ENCODE data around the gene DNAJC15. TPM values are rescaled to one million over a fixed set of nuclear protein-coding genes. Genes with fewer than 3 reads are reported as not detected.

The DNAJC15 gene
- total and polyA plus RNA-seq, 2 of the 8 experiments (the other 6 are each of a cell fraction or from before 2014, with no cell fraction given) = 5.8 to 20.8 TPM

GRCh38 chr13:43110036-43110435 is 86.7 kb downstream of the DNAJC15 start:
- no peak overlapping the region for H2BK15ac ChIP-seq (ENCODE audit: low read length)
- no peak overlapping the region for H3K4me3 ChIP-seq (ENCODE audit: extremely low read depth in 1 of 4, insufficient read depth in 2 of 4, low read depth in 3 of 4, low read length in 4 of 4)
- DNase-seq (ENCODE audit: low read depth in 1 of 2, low spot score in 2 of 2) = no peak
- H3K9me3 ChIP-seq (ENCODE audit: insufficient read depth in 2 of 2, low read depth in 1 of 2, low read length in 1 of 2) = no peaks in the 10 kb centered on the region
- 88% methylated on average over 5 of the region's 5 CpGs; no CpG with 5 or more reads in 1 of the 2 experiments for WGBS, 2 experiments (ENCODE audit: extremely low coverage in 1 of 2, insufficient coverage in 1 of 2, insufficient read length in 1 of 2, insufficient replicate concordance in 2 of 2, low coverage in 1 of 2, low lambda C conversion rate in 2 of 2, missing lambda C conversion rate in 1 of 2)
- no peaks in the 10 kb centered on the region for H3K36me3 ChIP-seq (ENCODE audit: control insufficient read depth in 2 of 4, insufficient read depth in 4 of 4, low read length in 3 of 4)
- no peaks in the 10 kb centered on the region for H3K79me1 ChIP-seq (ENCODE audit: low read depth, low read length)
- H3K79me2 ChIP-seq (ENCODE audit: control insufficient read depth in 1 of 2, insufficient read depth in 2 of 2, low read length in 2 of 2) = no peaks in the 10 kb centered on the region
- H3K23me2 ChIP-seq (ENCODE audit: low read depth, low read length) = no peaks in the 10 kb centered on the region
- TF ChIP-seq SP1 (IDR thresholded peaks at IDR 0.05; ENCODE audit: low read depth, low read length) = no peak
- TF ChIP-seq USF2 (IDR thresholded peaks at IDR 0.05; ENCODE audit: low read length) = no peak
- TF ChIP-seq GTF2F1 (IDR thresholded peaks at IDR 0.05; ENCODE audit: borderline replicate concordance, low read depth, low read length) = no peak
- no peak for TF ChIP-seq JUND (IDR thresholded peaks at IDR 0.05; ENCODE audit: low read length)
- TF ChIP-seq RNF2 (IDR thresholded peaks at IDR 0.05; ENCODE audit: borderline replicate concordance, low read depth, low read length, missing control alignments, poor library complexity, severe bottlenecking) = no peak
- TF ChIP-seq SRF (IDR thresholded peaks at IDR 0.05; ENCODE audit: low read depth, low read length) = no peak
- TF ChIP-seq KDM1A (IDR thresholded peaks at IDR 0.05; ENCODE audit: borderline replicate concordance, low read length) = no peak
- TF ChIP-seq RXRA (IDR thresholded peaks at IDR 0.05; ENCODE audit: insufficient read depth, low read depth, low read length) = no peak
- TF ChIP-seq ASH2L (IDR thresholded peaks at IDR 0.05; ENCODE audit: low read length) = no peak
- TF ChIP-seq BACH1 (IDR thresholded peaks at IDR 0.05; ENCODE audit: low read length) = no peak
- no peak for TF ChIP-seq TBP (IDR thresholded peaks at IDR 0.05; ENCODE audit: low read depth, low read length)
- TF ChIP-seq HDAC6 (IDR thresholded peaks at IDR 0.05; ENCODE audit: low read depth, low read length) = no peak
- no peak overlapping the region for H2AFZ ChIP-seq (ENCODE audit: low read length)
- H3K14ac ChIP-seq (ENCODE audit: insufficient read length) = no peak overlapping the region
- H2BK5ac ChIP-seq (ENCODE audit: low read depth, low read length) = no peak overlapping the region
- H3K4me1 ChIP-seq (replicated peaks in 1 of 4; ENCODE audit: control insufficient read depth in 3 of 4, insufficient read depth in 4 of 4, low read length in 3 of 4) = no peaks in the 10 kb centered on the region
- H3K23ac ChIP-seq (ENCODE audit: insufficient read length) = no peak overlapping the region
- no peak overlapping the region for H4K91ac ChIP-seq (replicated peaks; ENCODE audit: insufficient read length, low read length)
- H4K5ac ChIP-seq (ENCODE audit: insufficient read length, low read depth, low read length) = no peak overlapping the region
- CTCF ChIA-PET (ENCODE audit: partially characterized antibody) = interaction anchor here (1.1 kb wide), 1 partner anchor 141 kb away, joined by 7 read pairs; no protein-coding TSS in a partner anchor
- no peaks in the 10 kb centered on the region for H3K27me3 ChIP-seq (replicated peaks in 1 of 4; ENCODE audit: control insufficient read depth in 3 of 4, extremely low read depth in 1 of 4, insufficient read depth in 3 of 4, low read length in 3 of 4)
- POLR2A ChIA-PET (ENCODE audit: partially characterized antibody) = interaction anchor here (0.9 kb wide), 1 partner anchor 19 kb away, joined by 4 read pairs; no protein-coding TSS in a partner anchor
- no peak overlapping the region for H2BK12ac ChIP-seq (ENCODE audit: low read depth, low read length)
- H2BK120ac ChIP-seq (replicated peaks; ENCODE audit: low read depth, low read length) = no peak overlapping the region
- H3K4me2 ChIP-seq (ENCODE audit: insufficient read depth in 1 of 2, low read depth in 2 of 2, low read length in 2 of 2) = no peak overlapping the region
- H3K4ac ChIP-seq (replicated peaks; ENCODE audit: insufficient read length, low read depth, low read length) = no peak overlapping the region
- no peak overlapping the region for H3K18ac ChIP-seq (ENCODE audit: extremely low read depth, low read length)
- no peak overlapping the region for H3K56ac ChIP-seq (replicated peaks; ENCODE audit: insufficient read length, low read depth, low read length)
- H2BK20ac ChIP-seq (ENCODE audit: low read length) = no peak overlapping the region
- no peaks in the 10 kb centered on the region for H4K20me1 ChIP-seq (replicated peaks in 1 of 2; ENCODE audit: control insufficient read depth in 1 of 2, insufficient read depth in 2 of 2, low read length in 2 of 2)
- H3K9ac ChIP-seq (replicated peaks in 1 of 4; ENCODE audit: extremely low read depth in 1 of 4, low read depth in 3 of 4, low read length in 3 of 4) = no peak overlapping the region
- H2AK5ac ChIP-seq (ENCODE audit: low read depth, low read length) = no peak overlapping the region
- no peak overlapping the region for H4K8ac ChIP-seq (ENCODE audit: extremely low read depth, insufficient read depth, low read length)
- H3K27ac ChIP-seq (ENCODE audit: low read depth, low read length) = no peak overlapping the region
- no peak for FAIRE-seq
